HG03565 (cell line): Measurements from ENCODE around the gene EVX1.

Experiments used
- ATAC-seq: cut with Tn5 transposase; IDR thresholded peaks from one replicate; pipeline ENCODE4 v1.9.1; 2021; ENCODE audit warnings: mild to moderate bottlenecking, moderate library complexity; ENCODE audit not compliant: unreplicated experiment

Gene EVX1

DNA sequence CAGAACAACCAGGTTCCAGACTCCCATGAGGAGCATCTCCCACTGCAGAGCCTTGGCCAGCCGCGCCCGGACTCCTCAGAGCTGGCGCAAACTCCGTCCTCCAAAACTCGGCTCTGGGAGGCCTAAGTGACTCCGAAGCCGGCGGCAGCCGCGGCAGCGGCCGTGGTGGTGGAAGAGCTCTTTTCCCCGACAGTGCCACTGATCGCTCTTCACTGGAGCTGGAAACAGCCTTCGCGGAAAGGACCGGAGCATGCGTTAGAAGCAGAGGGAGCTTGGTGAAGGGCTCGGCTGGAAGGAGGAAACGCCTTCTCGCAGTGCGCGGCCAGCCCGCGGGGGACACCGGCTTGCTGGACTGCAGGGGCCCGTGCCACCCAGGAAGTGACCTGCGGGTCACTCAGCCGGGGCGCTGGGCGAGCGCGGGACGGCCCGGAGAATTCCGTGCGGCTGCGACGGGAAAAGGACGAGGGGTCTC lies 37.7 kb upstream of the EVX1 start:
- no peak for ATAC-seq

DNA sequence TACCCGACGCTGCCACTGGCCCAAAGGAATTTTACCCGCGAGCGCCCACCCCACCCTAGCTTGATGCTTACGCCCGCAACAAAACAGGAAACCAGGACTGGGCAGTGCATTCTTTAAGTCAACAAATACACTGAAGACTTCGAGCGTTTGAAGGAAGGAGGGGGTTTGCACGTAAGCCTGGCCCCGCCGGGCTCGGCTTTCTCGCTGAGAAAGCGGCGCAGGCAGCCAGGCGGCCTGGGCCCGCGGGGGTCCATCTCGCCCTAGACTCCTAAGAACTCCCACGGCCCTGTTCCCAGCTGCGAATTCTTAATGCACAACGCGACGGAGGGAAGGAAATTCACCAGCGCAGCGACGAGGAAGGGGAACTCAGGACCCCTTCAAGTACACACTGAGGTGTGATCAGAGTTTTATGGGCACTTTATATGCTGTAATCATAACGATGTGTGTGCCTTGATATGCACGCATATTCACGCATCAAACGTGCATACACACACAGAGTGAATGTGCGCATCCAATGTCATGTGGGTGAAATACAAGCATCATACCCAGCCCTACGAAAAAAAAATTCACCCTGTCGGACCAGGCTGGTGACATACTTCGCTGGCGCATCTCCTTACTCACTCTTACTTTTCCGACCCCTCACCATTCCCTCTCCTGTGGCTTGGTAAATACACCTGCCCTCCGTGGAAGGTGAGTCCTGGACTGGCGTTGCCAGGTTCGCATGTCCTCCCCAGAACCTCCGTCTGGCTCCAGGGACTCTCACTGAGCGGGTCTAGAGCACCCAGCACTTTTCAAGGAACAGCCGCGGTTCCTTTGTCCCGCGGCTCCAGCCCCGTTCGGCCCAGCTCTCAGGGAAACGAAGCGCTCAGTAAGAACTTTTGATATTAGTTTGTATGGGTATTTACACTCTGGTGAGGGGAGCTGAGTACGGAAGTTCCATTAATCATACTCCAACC lies 37.0 kb upstream of the EVX1 start:
- no peak for ATAC-seq

DNA sequence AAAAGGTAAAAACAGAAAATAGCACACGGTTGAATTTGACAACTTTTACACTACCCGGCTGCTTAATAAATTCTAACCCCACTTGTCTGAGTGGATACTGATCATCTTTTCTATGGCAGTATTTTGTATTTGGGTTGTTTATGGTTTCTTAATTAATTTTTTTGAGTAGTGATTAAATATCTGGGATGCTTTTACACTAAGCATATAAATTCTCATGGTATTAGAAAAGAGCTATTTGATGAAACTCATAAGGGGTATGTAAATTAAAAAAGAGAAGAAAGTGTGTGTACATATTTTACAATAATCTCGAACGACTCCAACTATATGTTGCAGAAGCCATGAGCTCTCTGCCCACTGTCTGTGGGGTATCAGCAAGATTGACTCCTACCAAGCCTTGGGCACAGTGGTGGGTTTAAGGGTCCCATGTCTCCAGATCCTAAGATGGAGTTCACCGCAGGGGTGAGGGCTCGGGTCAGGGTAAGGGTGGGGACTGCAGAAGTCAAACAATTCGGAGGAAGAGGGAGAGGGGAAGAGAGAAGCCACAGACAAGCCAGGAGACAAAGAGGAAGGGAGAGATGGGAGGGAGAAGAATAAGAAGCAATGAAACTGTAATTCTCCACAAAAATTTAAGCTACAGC lies 35.1 kb upstream of the EVX1 start:
- ATAC-seq: no peak

DNA sequence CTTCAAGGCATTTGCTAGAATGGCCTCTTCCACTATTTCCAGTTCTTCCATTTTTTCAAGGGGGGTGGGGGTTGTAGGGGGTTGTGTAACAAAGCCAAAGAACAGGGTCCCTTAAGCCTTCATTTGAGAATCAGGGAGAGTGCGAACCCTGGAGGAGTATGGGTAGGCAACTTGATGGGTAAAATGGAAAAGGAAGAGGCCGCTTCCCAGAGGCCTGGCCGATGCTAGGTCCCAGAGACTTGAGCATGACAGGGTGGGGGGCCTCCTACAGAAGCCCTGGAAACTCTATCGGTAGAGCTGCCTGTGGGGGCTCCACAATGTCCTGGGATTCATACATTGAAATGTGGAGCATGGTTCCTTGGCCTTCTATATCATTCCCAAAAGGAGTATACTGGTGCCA lies 33.6 kb upstream of the EVX1 start:
- ATAC-seq: no peak

DNA sequence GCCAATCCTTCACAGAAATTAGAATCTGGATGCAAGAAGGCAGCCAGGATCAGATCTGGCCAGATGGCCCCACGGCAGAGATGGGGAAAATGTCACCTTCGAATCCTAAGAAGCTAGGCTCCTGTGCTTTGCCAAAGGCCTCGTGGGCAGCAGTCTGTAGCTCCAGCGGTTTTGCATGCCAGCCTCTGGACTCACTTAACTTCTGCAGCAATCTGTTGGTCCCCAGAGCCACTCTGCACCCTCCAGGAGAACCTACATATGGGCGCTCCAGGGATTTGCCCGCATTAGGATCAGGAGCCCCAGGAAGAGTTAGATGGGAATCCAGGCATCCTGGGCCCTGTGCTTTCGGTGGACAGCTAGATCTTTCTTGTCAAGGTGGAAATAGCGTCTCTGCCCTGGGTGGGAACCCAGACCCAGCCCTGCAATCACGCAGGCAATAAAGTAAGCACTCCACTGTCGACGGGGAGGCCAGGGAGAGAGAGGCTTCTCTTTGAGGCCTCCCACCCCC lies 32.6 kb upstream of the EVX1 start:
- no peak for ATAC-seq

DNA sequence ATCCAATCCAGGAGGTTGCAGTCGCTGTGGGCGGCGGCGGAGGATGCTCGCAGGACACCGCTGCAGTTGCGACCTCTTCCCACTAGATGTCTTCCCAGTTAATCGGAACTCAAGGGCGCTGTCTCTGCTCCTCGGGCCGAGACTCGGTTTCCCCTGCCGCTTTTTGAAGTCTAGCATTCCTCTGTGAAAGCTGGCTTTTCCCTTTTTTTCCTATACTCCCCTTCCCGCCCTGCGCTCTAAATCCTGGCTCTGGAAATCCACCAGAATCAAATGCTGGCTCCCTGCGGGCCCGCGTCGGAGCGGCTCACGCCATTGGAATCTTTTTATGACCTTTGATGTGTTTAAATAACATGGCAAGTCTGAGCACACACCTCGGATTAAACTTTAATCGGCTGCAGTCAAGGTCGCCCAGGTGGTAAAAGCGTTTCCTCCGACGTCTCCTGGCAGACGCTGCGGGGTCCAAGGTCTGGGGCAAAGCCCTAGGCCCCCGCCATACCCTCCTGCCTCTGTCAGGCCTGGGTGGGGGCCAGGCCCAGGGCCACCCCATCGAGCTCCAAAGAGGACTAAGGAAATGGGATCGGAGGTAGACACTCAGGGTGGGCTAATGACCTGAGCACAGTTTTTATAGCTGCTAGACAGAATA lies 32.0 kb upstream of the EVX1 start:
- ATAC-seq: no peak

DNA sequence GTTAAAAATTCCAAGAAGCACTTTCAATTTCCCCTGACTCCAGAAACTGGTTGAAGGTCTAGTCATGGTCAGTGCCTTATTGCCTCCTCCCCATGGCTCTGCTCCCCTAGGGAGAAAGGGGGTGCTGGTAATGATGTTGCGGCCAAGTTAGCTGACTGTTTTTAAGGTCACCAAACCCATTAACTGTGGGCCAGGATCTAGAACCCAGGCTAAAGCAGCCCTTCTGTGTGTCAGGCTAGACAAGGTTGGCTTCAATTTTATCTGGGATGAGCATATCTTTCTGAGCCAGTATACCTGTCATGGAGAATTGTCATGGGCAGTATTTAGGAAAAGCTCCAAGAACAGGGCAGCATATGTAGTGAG lies 31.5 kb upstream of the EVX1 start:
- ATAC-seq: no peak

DNA sequence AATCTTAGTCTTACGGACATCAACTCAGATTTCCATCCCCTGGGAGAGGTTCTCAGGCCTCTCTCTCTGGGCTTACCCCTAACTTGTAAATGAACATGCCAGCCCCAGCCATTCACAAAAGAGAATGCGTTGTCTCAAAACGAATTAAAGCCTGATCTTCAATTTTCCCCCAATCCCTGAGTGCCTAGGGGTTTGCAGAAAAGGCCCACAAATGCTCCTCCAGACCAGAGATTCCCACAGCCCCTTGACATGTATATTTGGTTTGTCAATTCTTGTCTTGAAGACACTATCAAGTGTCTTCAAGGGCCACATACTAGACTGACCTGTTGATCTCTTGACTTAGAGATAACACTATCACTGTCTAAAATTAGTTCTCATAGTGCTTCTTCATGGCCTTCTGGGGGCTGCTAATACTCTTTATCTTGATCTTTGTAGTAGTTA lies 30.8 kb upstream of the EVX1 start:
- no peak for ATAC-seq

DNA sequence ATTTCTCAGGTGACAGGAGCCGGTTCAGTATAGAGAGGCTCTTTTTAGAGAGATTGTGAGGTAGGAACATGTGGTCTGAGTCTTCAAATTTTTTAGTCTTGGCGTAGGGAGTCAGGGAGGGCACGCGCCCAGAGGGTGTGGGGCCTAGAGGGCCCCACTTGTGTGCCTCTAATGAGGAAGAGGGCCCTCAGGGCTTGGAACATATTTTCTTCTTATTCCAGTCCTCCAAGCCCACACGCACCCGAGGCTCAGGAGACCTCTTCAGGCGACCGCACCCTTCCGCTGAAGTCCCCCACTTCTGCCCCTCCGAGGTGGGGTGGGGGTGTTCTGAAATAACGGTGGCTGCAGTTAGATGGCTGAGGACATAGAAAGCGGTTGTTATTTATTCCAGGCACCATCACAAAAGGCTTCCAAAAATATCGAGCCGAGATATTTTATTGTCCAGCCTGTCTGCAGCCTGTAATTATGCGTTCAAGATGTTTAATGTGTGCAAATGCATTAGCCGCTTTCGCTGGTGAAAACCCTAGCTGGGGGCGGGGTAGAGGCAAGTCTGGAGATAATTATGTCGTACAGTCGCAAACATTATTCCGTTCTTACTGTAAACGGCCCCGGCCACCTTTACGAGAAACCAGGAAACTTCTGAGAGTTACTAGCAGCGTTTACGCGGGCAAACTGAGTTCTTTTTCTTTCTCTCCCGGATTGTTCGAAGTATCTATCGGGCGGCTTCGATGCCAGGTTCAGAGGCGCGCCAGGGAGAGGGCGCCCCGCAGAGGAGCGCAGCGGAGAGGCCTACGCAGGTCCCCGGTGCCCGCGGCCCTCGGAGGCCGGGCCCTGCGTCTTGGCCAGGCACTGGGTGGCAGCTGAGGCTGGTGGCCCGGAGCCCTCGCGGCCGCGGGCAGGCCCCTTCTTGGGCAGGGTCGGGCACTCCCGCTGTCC lies 29.8 kb upstream of the EVX1 start:
- ATAC-seq: no peak

DNA sequence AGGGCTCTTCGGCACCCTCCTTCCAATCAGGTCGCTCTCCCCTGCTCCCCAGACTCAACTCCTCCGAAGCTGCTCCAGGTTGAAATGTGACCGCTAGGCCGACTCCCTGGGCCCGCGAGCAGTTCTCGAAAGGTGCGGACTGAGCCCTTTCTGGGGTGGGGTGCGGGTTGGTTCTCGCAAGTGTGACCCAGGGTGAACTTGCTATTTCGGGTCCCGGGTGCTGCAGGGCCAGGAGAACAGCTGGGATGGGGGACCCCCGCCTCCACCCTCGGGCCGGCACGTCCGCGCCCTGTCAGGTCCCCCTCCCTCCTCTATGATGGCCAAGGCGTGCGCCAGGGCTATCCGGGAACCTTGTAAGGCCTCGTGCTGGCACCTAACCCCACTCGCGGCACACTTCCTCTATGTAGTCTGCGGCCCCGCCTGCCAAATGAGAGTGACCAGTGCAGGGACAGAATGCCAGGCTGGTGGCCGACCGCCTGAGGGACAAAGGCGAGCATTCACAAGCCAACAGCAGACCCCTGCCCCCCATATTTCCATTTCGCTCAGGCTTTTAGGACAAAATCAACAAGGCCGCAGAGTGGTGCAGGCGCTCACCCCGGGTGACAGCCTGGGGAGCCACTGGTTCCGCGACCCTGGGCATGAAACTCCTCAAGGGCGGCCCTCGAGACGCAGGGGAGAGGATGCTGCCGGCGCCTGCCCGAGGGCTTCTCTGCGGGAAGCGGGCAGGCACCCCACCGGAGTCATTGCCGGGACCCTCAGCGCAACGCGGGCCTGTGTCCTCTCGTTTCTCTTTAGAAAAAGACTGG lies 29.0 kb upstream of the EVX1 start:
- no peak for ATAC-seq

DNA sequence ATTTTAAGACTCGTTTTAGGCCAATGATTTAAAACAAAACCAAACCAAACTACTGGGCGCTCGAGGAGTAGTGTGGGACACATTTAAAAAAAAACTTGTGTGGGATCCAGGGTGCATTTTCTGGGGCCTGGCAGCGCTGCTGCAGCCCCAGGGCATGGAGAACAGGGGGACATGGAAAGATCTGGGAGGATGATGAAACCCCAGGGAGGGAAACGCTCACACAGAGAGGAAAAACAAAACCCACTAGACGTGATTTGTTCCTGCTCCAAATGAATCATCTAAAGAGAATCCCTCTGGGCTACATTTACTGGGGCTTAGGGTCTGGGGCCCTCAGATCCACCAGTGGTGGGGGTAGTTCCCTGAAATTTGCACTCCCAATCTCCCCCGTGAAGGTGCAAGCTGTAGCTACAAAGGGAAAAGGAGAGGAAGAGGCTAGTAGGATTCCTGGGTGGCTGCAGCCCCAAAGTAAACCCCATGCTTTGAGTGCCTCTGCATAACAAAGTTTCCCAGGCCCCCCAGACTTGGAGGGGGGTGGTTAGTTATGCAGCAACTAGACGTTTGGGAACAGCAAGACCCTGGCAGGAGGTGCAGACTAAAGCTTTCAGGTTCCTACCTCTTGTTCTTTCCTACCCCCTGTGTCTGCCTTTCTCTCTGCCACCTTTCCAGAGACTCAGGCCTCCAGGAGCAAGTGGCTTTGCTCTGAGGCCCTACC lies 28.2 kb upstream of the EVX1 start:
- ATAC-seq: no peak

DNA sequence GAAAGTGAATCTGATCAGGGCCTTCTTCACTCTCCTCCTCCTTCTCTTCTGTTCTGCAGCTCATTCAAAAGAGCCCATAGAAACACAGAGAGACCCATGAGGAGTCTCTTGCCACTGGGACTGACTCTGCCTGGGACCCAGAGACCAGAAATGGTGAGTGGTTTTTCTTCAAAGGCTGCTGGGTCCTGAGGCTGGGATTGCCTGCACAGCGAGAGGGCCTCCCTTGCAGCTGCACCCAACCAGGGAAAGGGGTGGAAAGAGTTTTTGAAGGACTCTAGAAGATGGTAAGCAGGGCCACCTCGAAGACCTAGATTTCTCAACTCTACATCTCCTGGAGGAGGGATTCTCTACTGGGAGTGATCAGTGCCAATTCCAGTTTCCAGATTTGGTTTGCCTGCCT lies 27.2 kb upstream of the EVX1 start:
- ATAC-seq: no peak

DNA sequence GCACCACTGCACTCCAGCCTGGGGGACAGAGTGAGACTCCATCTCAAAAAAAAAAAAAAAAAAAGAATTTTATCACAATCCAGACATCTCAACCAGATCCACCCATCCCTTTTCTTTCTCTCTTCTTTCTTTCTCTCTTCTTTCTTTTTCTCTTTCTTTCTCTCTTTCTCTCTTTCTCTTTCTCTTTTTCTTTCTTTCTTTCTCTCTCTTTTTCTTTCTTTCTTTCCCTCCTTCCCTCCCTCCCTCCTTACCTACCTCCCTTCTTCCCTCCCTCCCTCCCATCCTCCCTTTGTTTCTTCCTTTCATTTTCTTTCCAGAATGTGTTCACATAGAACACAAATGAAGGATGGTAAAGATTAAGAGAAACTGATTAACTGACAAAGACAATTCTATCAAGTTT lies 24.7 kb upstream of the EVX1 start:
- ATAC-seq: no peak

DNA sequence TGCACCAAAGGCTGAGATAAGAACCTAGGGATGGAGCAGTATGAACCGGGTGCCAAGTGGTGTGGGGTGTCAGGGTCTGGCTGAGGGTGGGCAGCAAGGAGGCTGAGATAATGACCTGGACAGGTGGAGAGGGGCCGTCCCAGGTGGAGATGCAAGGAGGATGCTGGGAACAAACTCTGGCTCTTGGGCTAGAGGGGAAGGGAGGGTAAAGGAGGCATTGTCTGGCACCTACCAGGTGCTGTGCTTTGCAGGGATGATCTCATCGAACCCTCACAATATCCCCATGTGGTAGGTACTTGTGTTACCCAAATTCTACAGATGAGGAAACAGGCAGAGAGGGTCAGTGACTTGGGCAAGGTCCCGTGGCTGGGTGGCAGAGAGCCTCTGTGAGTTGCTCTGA lies 22.8 kb upstream of the EVX1 start:
- ATAC-seq: no peak

DNA sequence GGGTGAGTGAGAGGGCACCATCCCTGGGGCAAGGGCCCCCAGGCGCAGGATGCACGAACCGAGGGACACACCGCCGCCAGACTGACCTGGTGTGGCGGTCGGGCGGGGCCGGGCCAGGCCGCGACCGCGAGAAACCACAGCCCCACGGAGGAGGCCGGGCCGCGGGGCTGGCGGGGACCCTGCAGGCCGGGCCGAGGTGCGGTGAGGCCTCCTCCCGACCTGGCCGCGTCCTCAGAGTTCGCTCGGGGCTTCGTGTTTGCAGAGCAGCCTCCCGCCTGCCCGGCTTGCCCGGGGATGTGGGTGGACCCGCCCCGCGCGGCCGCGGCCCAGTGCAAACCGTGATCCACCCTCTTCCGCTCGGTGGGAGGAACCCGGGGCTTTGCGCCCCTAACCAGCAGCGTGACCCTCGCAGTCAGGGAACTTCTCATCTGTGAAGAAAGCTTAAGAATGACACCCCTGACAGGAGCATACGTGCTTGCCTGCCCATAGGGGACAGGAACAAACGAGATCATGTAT lies 22.1 kb upstream of the EVX1 start:
- no peak for ATAC-seq

DNA sequence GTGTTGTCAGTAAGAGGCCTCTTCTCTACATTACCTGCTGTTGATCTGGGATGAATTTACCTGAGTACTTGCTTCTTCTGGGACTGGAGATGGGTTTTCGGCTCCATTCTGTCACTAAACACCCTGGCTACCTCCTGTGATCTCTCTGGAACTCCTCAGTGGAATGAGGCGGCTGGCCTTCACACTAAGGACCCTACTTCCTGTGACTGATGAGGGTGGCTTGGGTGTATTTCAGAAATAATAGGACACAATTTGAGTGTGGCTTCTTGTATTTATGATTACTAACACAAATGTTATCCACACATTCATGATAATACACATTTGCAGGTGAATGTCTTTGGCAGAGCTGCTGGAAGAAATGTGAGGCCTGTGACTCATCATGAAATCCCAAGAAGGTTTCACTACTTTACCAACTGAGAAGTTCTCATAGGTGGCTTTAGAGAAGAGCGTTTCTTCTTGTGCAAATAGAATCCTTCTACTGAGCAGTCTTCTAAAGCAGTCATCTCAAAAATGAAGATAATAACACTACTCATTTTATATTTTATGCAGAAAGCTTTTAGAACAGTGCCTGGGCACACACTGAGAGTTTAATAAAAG lies 21.3 kb upstream of the EVX1 start:
- ATAC-seq: no peak

DNA sequence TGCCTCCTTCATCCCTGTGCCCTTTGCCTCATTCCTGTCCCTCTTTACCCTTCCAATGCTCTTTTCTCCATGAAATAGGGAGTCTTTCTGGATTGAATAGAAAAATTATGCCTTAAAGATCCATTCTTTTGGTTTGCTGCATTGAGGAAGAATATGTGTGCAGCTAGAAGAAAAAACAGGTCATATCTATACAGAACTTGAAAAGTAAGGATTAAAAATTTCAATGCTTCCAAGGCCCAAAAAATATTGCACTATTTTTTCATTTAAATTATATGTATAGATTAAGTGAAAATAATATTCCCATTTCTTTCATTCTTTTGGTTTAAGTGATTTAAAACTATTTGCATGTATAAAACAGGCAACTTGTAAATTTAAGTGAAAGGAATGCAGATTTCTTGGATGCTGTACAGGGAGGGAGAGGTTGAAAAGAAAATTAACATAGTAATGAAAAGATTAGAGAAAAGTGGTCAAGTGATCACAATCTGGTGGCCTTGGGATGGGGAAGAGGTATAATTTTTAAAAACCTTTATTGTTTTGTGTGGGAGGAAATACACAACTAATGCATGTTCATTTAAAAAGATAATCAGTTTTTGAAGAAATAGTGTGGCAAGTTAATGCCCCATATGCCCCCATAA lies 18.5 kb upstream of the EVX1 start:
- no peak for ATAC-seq
